Memory B cell (primary cell): ENCODE data around the gene OTUD1.

Source experiments
- ATAC-seq: fragments of 150-1000 bp; cut with Tn5 transposase; 2 replicates; pipeline ENCODE4 v1.10.0; 2021; ENCODE audit warnings: low read depth, mild to moderate bottlenecking, moderate library complexity
- DNase-seq, 2 donors: peaks; one replicate each; pipeline ENCODE4 v3.0.0; 2022; ENCODE audit warnings: low spot score in 2 of 2
- H3K27ac Mint-ChIP-seq: one replicate; pipeline ENCODE4 v1.8.0; 2022; ENCODE audit warnings: mild to moderate bottlenecking, moderate library complexity, mixed read lengths
- H3K27me3 Mint-ChIP-seq: one replicate; pipeline ENCODE4 v1.8.0; 2022; ENCODE audit warnings: mixed read lengths
- H3K36me3 Mint-ChIP-seq: one replicate; pipeline ENCODE4 v1.8.0; 2022; ENCODE audit warnings: mild to moderate bottlenecking, mixed read lengths
- H3K4me1 Mint-ChIP-seq: one replicate; pipeline ENCODE4 v1.8.0; 2022; ENCODE audit warnings: mixed read lengths
- H3K4me3 Mint-ChIP-seq: one replicate; pipeline ENCODE4 v1.8.0; 2022; ENCODE audit warnings: mild to moderate bottlenecking, moderate library complexity, mixed read lengths
- H3K9me3 Mint-ChIP-seq: one replicate; pipeline ENCODE4 v1.8.0; 2022; ENCODE audit warnings: mixed read lengths

Gene OTUD1

DNA sequence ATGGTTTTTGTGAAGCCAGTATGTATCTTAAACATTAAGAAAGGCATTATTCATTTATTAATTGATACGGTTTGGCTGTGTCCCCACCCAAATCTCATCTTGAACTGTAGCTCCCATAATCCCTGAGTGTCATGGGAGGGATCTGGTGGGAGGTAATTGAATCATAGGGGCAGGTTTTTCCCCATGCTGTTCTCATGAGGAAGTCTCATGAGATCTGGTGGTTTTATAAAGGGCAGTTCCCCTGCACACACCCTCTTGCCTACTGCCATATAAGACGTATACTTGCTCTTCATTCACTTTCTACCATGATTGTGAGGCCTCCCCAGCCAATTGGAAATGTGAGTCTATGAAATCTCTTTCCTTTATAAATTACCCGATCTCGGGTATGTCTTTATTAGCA lies 28.1 kb downstream of the OTUD1 start:
- DNase-seq (no peak), ATAC-seq (no peak)
- Mint-ChIP-seq H3K4me1 (peaks cover 10% of the 10 kb centered on the region), H3K36me3 (no peaks in the 10 kb centered on the region), H3K9me3 (no peaks in the 10 kb centered on the region), H3K4me3 (no peak overlapping the region), H3K27me3 (peaks cover 6% of the 10 kb centered on the region), H3K27ac (no peak overlapping the region)

DNA sequence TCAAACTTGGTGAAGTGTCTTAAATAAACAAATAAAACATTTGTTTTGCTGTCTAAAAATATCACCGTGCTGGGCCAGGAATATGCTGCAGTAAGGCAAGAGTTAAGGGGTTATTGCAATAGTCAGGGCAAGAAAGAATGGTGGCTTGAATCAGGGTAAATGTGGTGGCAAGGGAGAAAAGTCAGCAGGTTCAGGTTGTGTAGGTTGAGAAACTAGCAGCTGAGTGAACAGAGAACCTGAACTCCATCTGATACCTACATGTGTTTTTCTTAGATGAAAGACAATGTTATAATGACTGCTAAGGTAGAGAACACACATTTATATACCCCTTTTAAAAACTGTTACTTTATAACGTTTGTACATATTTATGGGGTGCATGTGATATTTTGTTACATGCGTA lies 28.7 kb downstream of the OTUD1 start:
- Mint-ChIP-seq H3K27me3 (peaks cover 7% of the 10 kb centered on the region), H3K36me3 (no peaks in the 10 kb centered on the region)
- no peak for DNase-seq

DNA sequence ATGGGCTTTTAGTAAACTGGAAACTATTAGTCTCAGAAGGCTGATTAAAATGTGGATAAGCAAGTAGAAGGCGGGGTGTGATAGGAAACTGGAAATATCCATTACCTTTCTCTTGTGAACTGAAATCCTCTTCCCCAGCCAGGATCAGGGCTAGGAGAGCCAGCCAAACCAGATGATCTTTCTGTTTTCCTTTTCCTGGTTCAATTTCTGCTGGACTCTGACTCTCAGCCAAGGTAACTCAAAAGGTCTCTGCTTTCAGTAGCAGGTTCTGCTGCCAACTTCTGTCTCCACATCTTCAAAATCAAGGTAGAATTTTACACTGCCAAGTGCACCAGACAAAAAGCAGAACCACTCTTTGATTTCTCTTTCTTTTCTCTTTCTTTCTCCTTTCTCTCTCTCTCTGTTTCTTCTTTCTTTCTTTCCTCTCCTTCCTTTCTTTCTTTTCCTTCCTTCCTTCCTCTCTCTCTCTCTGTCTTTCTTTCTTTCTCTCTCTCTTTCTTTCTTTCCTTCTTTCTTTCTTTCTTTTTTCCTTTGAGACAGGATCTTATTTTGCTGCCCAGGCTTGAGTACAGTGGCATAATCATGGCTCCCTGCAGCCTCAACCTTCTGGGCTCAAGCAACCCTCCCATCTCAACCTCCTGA lies 30.8 kb downstream of the OTUD1 start:
- DNase-seq (no peak), ATAC-seq (no peak)
- H3K9me3 Mint-ChIP-seq: no peaks in the 10 kb centered on the region
- H3K36me3 Mint-ChIP-seq: no peaks in the 10 kb centered on the region
- peaks cover 10% of the 10 kb centered on the region for H3K4me1 Mint-ChIP-seq
- peaks cover 7% of the 10 kb centered on the region for H3K27me3 Mint-ChIP-seq
- no peak overlapping the region for H3K4me3 Mint-ChIP-seq
- no peak overlapping the region for H3K27ac Mint-ChIP-seq

More for the DNA sequence above, 28.7 kb downstream of the OTUD1 start:
- ATAC-seq: no peak
- H3K4me3 Mint-ChIP-seq: no peak overlapping the region
- peaks cover 10% of the 10 kb centered on the region for H3K4me1 Mint-ChIP-seq
- H3K27ac Mint-ChIP-seq: no peak overlapping the region
- no peaks in the 10 kb centered on the region for H3K9me3 Mint-ChIP-seq

DNA sequence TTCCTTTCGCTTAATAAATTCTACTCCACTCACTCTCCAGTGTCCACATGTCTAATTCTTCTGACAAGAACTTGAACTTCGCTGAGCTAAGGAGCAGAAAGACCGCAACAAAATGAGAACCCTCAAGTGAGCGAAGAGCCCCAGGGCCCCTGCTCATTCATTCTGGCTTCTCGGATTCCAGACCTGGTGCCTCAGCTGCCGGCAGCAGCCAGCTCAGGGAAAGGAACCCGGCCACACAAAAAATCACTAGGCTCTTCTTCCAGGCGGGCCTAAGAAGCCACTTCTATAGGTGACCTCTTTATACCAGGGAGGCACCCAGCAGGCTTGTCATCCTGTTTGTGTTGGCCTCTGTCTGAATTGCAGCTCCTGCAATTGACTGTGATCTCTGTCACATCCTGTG lies 33.3 kb downstream of the OTUD1 start:
- DNase-seq (no peak), ATAC-seq (no peak)
- peaks cover 8% of the 10 kb centered on the region for H3K27me3 Mint-ChIP-seq
- peaks cover 7% of the 10 kb centered on the region for H3K4me1 Mint-ChIP-seq
- no peaks in the 10 kb centered on the region for H3K36me3 Mint-ChIP-seq
- H3K9me3 Mint-ChIP-seq: no peaks in the 10 kb centered on the region
- H3K27ac Mint-ChIP-seq: no peak overlapping the region
- H3K4me3 Mint-ChIP-seq: no peak overlapping the region

DNA sequence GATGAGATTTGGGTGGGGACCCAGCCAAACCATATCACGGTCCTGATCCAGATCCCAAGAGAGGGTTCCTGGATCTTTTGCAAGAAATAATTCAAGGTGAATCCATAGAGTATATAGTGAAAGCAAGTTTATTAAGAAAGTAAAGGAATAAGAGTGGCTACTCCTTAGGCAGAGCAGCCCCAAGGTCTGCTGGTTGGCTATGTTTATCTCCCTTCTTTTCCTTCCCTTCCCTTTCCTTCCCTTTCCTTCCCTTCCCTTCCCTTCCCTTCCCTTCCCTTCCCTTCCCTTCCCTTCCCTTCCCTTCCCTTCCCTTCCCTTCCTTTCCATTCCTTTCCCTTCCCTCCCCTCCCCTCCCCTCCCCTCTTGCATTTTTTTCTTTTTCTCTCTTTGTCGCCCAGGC lies 35.2 kb downstream of the OTUD1 start:
- ATAC-seq (no peak), DNase-seq (no peak)
- Mint-ChIP-seq H3K36me3 (no peaks in the 10 kb centered on the region), H3K27ac (no peak overlapping the region), H3K27me3 (peaks cover 8% of the 10 kb centered on the region), H3K4me3 (no peak overlapping the region), H3K9me3 (no peaks in the 10 kb centered on the region), H3K4me1 (peaks cover 3% of the 10 kb centered on the region)

DNA sequence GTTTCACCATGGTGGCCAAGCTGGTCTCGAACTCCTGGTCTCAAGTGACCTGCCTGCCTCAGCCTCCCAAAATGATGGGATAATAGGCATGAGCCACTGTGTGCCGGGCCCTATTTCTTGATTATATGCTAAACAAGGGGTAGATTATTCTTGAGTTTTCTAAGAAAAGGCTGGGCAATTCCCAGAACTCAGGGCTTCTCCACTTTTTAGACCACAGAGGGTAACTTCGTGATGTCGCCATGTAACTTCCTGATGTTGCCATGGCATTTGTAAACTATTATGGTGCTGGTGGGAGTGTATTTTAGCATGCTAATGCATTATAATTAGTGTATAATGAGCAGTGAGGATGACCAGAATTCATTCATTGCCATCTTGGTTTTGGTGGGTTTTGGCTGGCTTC lies 35.8 kb downstream of the OTUD1 start:
- Mint-ChIP-seq H3K4me1 (peaks cover 3% of the 10 kb centered on the region), H3K9me3 (no peaks in the 10 kb centered on the region), H3K27me3 (peaks cover 8% of the 10 kb centered on the region), H3K36me3 (peaks cover 2% of the 10 kb centered on the region), H3K27ac (no peak overlapping the region), H3K4me3 (no peak overlapping the region)
- DNase-seq (no peak), ATAC-seq (no peak)

DNA sequence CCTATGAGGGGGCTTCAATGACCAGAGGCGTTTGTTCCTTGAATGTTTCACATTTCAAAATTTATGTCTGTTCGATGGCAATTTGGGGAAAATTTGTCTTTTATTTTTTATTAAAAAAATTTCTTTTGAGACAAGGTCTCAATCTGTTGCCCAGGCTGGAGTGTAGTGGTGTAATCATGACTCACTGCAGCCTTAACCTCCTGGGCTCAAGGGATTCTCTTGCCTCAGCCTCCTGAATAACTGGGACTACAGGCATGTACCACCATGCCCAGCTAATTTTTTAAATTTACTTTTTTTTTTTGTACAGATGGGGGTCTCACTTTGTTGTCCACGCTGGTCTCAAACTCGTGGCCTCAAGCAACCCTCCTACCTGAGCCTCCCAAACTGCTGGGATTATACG lies 39.7 kb downstream of the OTUD1 start:
- no peak overlapping the region for H3K27ac Mint-ChIP-seq

DNA sequence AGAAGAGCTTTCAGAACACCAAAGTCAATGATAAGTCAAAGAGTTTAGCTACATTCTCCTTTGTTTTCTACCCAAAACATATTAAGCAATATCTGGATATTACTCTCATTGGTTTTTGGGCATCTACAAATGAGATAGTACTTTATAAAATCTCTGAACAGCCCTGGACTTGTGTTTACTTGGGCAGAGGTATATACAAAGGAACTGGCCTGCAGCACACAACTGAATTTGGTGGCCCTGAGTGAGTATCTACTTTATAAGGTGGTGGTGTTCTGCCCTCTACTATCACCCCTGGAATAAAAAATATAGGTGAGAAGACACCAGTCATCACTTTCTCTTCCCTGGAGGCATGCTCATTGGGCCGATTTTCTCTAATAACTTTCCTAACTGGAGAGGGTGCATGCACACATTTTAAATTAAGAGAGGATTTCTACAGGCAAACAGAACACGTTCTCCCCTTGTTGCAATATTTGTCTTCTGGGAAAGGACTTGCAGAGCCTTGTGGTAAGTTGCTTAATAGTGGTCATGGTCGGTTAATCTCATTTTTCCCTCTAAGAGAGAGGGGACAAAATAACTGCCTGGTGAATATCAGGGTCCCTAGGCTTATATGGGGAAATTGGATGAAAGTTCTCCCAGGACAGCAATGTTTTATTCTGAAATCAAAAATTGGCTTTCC lies 41.1 kb downstream of the OTUD1 start:
- Mint-ChIP-seq H3K27me3 (peaks cover 6% of the 10 kb centered on the region), H3K9me3 (no peaks in the 10 kb centered on the region), H3K4me1 (no peaks in the 10 kb centered on the region), H3K27ac (no peak overlapping the region), H3K36me3 (peaks cover 2% of the 10 kb centered on the region), H3K4me3 (no peak overlapping the region)
- ATAC-seq (no peak), DNase-seq (no peak)

More for the DNA sequence above, 39.7 kb downstream of the OTUD1 start:
- Mint-ChIP-seq H3K27me3 (peaks cover 6% of the 10 kb centered on the region), H3K4me1 (no peaks in the 10 kb centered on the region), H3K4me3 (no peak overlapping the region), H3K9me3 (no peaks in the 10 kb centered on the region), H3K36me3 (peaks cover 2% of the 10 kb centered on the region)
- no peak for ATAC-seq
- DNase-seq: no peak

DNA sequence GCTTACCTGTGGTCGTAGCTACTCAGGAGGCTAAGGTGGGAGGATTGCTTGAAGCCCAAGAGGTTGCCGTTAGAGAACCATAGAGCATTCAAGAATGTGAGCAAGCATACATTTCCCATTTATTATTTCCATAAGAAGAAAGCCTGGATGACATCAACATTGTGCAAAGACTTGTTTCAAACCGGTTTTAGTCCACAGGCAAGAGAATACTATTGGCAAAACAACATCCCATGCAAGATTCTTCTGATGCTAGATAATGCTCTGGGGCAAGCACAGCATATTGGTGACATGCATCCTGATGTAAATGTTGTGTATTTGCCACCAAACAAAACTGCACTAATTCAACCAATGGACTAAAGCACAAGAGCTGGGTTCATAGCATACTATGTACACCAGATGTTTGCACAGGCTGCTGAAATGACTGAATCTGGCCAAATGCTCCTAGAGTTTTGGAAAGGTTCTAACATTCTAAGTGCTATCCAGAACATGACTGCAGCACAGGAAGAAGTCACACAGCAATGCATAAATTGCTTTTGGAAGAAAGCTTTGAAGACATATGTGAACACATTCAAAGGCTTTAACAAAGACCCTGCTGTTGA lies 42.6 kb downstream of the OTUD1 start:
- ATAC-seq (no peak), DNase-seq (no peak)
- Mint-ChIP-seq H3K27me3 (peaks cover 5% of the 10 kb centered on the region), H3K4me3 (no peak overlapping the region), H3K36me3 (peaks cover 2% of the 10 kb centered on the region), H3K9me3 (no peaks in the 10 kb centered on the region), H3K27ac (no peak overlapping the region), H3K4me1 (no peaks in the 10 kb centered on the region)

DNA sequence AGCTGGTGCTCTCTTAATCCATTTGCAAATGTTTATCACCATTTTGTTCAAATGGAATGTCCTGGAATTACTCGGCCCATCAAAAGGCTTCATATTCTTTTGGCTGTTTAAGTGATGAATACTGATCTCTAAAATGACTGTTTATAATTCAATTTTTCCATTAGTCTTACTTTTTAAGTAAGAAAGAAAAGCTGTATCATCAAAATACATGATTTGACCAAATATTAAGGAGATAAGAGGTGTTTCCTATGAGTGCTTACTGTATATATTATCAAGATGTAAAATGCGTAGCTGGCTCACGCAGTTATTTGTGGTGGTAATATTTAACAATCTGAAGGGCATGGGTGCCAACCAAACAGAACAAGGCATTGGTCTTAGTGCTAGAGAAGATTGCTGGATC lies 51.2 kb downstream of the OTUD1 start:
- DNase-seq (no peak), ATAC-seq (no peak)
- H3K4me1 Mint-ChIP-seq: peaks cover 2% of the 10 kb centered on the region
- no peak overlapping the region for H3K27ac Mint-ChIP-seq
- H3K27me3 Mint-ChIP-seq: peaks cover 2% of the 10 kb centered on the region
- H3K9me3 Mint-ChIP-seq: no peaks in the 10 kb centered on the region
- no peaks in the 10 kb centered on the region for H3K36me3 Mint-ChIP-seq
- H3K4me3 Mint-ChIP-seq: no peak overlapping the region
